Suppressor macrophage treated with lipopolysaccharide for 1 hour (primary cell): ENCODE results near the gene STEAP1.
"Not testable (repeated sequence)": the region's sequence is repeated elsewhere in the genome, so short reads cannot be mapped to it uniquely, and the experiment has no call there.

Experiments
- DNase-seq, 3 donors: peaks; one replicate each; pipeline ENCODE4 v3.0.0-alpha.2; 2020 to 2022

Gene STEAP1

GRCh38 chr7:90153943-90154771 is at the start of gene STEAP1:
Gene STEAP1 (plus strand): TSS chr7:90154469. CDS start chr7:90159789, 5,320 bp downstream.
- DNase-seq = peak; percentile 90 to 96 (median 96)

- DNase-seq = peak in 1 of 3 donors; percentile 5
These were observed 39.3 kb upstream of the STEAP1 start for GRCh38 chr7:90114972-90115371.

DNA sequence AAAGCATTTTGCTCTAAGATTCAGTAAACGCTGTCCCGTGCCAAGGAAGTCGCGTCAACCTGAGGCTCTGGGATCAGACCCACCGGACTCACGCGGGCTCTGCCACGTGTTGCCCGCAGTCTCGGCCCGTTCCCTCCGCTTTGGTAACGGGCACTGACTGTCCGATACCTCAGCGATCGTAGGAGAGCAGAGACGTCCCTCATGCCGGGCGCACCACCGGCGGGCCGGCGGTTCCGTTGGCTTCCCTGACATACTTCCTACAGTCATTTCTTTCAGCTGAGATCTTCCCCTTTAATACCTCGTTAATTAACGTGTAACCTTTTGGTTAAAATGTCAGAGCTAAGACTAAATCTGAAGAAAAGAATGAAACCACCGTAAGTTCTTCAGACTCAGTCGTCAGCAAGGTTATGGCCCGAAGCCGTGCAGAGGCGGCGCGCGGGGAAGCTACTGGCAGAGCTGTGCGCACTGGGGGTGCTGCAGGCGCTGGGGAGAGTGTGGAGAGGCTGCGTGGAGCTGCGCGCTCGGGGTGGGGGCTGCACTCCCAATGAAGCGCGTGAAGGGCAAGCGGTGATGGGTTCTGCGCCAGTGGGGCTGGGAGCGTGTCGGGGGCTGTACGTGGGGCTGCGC is 35.6 kb upstream of the STEAP1 start:
- peak in 1 of 3 donors; percentile 0 for DNase-seq

GRCh38 chr7:90119178-90119971 is 34.9 kb upstream of the STEAP1 start:
- peak in 1 of 3 donors; percentile 4 for DNase-seq

DNA sequence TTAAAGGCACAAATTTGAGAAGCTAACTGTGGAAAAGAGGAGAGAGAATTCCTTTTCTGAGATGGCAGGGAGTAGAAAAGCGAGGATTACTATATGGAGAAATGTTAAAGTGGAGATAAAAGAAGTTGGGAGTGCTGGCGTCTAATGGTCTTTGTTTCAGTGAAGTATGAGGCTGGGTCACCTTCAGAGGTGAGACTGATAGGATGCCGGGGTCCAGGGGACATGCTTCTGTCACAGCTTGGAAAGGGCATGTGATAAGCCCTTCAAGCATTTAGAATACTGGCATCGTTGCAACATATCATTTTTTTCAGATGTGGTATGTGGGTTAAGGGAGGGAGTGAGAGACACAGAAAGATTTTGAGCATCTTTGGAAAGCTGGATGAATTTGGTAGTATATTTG is 34.1 kb upstream of the STEAP1 start:
- not testable (repeated sequence) for DNase-seq

DNA sequence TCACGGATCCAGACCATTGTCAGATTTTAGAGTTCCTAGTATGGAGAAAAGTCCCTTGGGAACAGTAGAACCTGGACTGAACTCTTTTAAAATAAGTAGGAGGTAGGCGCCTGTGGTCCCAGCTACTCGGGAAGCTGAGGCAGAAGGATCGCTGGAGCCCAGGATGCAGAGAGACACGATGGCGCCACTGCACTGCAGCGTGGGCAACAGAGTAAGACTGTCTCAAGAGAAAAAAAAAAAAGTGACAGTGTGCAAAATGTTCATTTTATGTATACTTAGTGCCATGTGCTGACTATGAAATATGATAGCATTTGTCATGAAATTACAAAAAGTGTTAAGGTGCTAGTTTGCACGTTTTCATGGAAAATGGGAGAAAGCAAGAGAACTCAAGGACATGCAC is 22.5 kb upstream of the STEAP1 start:
- DNase-seq = not testable (repeated sequence)

DNA sequence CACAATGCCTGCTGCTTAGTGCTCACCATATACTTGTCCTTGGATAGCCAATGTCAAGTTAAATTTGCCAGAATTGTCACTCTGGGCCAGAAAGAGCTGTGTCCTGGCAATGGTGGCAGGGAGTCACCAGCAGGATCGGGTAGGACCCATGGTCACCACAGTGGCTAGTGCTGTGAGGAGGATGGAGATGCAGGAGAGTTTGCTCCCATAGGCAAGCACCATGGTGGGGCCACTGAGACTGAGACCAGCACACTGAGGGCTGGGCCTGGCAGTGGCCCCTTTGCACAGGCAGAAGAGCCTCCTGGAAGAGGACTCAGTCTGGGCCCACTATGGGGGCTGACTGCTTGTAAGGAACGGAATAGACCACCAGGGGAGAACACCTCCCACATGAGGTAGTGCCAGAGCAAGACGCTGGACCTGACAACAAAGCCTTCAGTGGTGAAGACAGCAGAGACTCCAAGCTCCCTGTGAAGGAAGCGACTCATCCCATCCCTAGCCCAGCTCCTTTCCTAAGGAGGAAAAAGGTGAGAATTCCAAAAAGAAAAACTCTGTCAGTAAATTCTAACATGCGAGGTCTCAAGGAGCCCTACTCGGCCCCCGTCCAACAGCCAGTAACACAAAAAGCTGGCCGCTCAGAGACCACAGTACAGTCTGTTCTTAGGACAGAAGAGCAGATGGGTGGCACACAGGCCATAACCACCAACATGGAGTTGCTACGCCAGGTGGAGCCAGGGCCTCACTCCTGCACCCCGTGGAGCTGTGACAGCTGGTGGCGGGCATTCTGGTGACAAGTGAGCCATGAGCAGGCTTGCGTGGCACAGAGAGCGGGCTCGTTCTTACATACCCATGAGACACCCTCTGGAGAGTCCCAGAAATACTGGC is 6.9 kb upstream of the STEAP1 start:
- DNase-seq = not testable (repeated sequence)

DNA sequence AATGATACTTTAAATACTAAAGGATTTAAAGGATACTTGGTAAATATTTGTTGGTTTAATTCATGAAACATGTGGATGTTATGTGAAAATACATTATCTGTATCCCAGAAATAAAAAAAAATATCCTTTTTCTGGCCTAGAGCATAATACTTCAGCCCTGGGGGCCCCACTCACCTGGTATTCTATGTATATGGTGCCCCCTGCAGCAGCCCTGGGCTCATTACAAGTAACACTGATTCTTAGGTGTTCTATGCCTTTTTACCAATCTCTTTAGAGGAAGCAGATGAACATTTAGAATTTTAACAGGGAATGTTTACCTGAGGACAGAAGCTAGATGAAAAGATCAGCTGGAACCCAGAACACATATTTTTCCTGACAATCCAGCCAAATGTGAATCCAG is 4.8 kb upstream of the STEAP1 start:
- DNase-seq = peak in 2 of 3 donors; percentile 10 to 23

DNA sequence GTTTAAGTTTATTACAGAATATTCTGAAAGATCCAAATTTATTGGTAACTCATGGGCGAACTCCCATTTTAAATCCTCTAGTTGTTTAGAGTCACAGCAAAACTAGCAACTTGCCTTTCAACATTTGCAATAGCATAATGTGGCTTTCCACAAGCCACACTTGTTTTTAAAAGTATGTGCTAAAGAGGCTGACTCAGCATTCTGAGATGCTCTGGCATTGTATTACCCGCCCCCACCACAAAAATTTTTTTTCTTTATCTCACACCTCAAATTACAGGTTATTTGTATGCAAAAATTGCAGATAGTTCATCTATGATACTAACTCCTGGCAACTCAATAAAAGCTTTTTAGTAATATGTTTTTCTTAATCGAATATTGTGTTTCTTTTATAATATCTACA is 2.4 kb upstream of the STEAP1 start:
- DNase-seq = not testable (repeated sequence)

DNA sequence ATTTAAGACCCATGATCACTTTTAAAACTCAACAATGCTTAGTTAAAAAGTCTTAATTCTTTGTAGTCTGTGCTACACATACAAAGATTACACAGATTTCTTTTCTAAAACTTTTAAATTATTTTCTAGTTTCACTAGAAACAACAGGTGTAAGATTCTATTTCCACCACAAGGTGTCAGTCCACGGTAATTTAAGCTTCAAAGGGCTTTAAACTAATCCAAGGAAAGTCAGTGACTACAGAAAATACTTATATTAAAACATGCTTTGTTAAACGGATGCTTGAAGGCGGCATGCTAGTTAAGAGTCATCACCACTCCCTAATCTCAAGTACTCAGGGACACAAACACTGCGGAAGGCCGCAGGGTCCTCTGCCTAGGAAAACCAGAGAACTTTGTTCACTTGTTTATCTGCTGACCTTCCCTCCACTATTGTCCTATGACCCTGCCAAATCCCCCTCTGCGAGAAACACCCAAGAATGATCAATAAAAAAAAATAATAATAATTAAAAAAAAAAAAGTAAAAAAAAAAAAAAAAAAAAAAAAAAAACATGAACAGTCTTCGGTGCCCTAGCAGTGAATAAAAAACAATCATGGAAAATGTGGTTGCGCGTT is 1.5 kb upstream of the STEAP1 start:
- peak; percentile 53 to 71 (median 62) for DNase-seq

DNA sequence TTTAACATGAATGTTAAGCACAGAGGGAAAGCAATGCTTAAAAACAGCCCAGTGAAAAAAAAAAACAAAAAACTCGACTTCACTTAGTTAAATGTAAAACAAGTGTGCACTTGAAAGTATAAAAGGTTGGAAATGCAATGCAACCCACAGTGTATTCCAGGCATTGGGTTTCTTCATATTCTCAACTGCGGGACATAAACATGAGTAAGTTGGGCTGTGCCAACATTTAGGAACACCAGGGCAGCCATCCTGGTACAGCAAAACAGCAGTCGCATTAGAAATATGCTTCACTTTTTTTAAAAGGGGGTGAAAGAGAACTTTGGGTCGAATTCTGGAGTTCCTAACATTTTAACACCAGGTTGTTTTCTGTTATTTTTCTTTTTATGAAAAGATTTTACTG is 937 bp downstream of the STEAP1 start:
- DNase-seq = no peak

GRCh38 chr7:90157331-90157730 is 3.1 kb downstream of the STEAP1 start:
- DNase-seq = peak; percentile 34 to 41 (median 40)

- peak in 1 of 3 donors; percentile 13 for DNase-seq
These were observed 3.6 kb downstream of the STEAP1 start for GRCh38 chr7:90157761-90158350.

DNA sequence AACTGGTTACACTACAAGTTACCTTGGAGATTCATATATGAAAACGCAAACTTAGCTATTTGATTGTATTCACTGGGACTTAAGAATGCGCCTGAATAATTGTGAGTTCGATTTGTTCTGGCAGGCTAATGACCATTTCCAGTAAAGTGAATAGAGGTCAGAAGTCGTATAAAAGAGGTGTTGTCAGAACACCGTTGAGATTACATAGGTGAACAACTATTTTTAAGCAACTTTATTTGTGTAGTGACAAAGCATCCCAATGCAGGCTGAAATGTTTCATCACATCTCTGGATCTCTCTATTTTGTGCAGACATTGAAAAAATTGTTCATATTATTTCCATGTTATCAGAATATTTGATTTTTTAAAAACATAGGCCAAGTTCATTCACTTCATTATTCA is 9.3 kb downstream of the STEAP1 start:
- DNase-seq = no peak

- no peak for DNase-seq
These were observed 11.5 kb downstream of the STEAP1 start for GRCh38 chr7:90165724-90166123.

DNA sequence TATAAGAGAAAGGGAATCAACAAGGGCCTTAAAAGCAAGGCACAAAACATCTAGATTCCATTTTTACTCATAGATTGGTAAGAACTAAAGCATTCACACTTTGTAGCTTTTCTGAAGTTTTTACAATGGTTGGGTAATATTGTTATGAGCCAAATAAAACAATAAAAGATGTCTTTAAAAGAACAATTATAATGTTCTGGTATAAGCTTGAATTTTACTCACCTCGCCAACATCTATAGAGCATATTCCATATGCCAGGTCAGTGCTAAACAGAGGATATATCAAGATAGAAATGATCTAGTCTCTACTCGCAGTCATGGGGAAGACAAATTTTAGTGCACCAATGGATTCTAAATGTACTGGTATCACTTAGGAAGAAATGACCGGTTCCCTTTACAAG is 11.9 kb downstream of the STEAP1 start:
- DNase-seq = no peak

DNA sequence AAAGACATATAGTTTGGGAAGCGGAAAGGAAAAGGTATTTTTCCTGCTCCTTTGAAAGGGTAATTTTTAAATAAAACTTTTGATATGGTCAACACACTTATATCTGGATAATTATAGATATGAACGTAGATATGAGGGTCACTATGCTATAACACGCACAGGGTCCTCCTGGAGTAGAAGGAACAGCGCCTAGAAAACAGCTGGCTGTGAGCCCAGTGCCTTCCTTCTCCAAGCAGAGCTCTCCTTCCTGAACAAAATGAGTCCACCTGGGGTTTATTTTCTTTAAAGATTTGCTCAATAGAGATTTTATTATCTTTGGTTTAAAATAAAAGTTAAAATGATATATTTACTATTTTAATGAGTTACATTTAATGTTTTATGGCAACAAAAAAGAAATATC is 13.1 kb downstream of the STEAP1 start:
- no peak for DNase-seq

DNA sequence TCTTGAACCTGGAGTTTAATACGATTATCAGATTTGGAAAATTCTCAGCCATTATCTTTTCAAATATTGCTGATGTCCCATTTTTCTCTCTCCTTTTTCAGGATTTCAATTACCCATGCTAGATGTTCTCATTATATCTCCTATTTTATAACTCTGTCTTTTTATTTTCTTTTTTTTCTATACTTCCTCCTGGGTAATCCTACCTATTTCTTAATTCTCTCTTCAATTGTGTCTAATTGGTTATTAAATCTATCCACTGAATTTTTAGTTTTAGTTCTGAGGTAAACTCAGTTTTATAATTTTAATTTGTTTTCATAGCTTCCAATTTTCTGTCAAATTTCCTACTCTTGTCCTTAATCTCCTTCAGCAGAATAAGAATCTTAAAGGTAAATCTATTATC is 15.6 kb downstream of the STEAP1 start:
- DNase-seq = no peak

- DNase-seq = no peak
These were observed 17.9 kb downstream of the STEAP1 start for GRCh38 chr7:90172121-90172520.

DNA sequence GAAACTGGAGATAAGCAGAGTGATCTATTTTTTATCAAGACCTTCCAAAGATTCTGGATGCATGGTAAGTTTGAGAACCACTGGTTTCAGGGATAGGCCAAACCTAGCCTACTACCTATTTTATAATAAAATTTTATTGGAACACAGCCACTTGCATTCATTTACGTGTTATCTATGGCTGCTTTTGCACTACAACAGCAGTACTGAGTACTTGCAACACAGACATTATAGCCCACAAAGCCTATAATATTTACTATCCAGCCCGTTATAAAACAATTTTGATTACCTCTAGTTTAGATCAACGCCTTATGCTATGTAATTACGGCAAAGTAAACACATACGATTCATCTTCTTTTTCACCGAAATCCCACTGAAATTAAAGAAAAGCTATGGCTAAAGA is 18.4 kb downstream of the STEAP1 start:
- no peak for DNase-seq

DNA sequence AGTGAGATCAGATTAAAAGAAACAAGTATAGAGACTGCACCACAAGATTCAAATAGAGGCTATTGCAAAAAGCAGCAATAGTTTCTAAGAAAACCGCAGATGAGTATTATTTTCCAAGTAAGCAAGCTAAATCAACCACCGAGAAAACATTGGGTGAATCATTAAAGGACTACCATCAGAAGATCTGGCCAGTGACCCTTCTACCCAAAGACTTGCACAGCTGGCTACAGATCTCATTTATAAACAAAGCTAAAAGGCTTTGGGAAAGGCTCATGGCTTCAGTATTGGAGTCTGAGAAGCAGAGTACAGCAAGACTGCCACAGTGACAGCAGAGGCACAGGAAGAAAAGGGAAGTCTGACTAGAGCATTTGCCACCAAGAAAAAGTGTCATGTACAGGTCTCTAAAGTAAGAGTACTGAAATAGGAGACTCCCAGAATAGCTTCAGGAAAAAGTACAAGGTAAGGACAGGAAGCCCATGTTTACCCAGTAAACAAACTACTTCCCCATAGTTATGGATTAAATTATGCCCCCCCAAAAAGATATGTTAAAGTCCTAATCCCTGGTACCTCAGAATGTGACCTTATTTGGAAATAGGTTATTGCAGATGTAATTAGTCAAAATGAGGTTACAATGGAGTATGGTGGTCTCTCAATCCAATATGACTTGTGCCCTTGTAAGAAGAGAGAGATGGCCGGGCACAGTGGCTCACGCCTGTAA is 19.0 kb downstream of the STEAP1 start:
- no peak for DNase-seq
